ENCODE data around the gene SMIM5. TPM values are rescaled to one million over a fixed set of nuclear protein-coding genes. Genes with fewer than 3 reads are reported as not detected.

The SMIM5 gene
- total RNA-seq, 1 experiment from 2014 or later, result 0.24 TPM

DNA sequence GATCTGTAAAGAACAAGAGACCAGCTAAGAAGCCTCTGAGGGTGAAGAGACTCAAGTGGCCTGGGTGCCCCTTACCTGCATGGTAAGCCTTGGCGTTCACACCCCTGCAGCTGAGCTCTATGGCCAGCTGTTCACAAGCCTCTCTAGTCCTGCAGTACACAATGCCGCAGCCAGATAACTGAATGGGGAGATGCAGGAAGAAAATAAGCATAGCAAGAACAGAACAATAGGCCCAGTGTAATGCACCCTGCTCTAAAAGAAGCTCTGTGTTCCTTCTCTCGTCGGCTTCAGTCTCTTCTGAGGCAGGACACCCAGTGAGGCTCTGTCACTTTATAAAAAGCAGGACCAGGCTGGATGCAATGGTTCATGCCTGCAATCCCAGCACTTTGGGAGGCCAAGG, 28.3 kb downstream of the SMIM5 start:
- no CpG with 5 or more reads among the region's 4 CpGs for WGBS (ENCODE audit: extremely low coverage, insufficient read length, low lambda C conversion rate)
- H2BK5ac ChIP-seq (ENCODE audit: insufficient read length, low read length), result no peak overlapping the region
- H4K91ac ChIP-seq (ENCODE audit: insufficient read length, low read depth, low read length), result no peak overlapping the region
- TF ChIP-seq, protein P1, sequence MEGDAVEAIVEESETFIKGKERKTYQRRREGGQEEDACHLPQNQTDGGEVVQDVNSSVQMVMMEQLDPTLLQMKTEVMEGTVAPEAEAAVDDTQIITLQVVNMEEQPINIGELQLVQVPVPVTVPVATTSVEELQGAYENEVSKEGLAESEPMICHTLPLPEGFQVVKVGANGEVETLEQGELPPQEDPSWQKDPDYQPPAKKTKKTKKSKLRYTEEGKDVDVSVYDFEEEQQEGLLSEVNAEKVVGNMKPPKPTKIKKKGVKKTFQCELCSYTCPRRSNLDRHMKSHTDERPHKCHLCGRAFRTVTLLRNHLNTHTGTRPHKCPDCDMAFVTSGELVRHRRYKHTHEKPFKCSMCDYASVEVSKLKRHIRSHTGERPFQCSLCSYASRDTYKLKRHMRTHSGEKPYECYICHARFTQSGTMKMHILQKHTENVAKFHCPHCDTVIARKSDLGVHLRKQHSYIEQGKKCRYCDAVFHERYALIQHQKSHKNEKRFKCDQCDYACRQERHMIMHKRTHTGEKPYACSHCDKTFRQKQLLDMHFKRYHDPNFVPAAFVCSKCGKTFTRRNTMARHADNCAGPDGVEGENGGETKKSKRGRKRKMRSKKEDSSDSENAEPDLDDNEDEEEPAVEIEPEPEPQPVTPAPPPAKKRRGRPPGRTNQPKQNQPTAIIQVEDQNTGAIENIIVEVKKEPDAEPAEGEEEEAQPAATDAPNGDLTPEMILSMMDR (conservative IDR thresholded peaks at IDR 0.05), result no peak
- no peak overlapping the region for H3K14ac ChIP-seq (ENCODE audit: insufficient read depth, low read length)
- H3K23me2 ChIP-seq (ENCODE audit: insufficient read length, low read depth, low read length, poor library complexity, severe bottlenecking), result no peaks in the 10 kb centered on the region
- Mint-ChIP-seq H3K9me3 (no peaks in the 10 kb centered on the region), H3K4me1 (peaks cover 3 to 5% of the 10 kb centered on the region in 2 experiments; a peak in 3 of 4 replicates), H3K27me3 (ENCODE audit: low read depth) (no peaks in the 10 kb centered on the region), H3K27ac (no peak overlapping the region), H3K4me3 (no peak overlapping the region), H3K36me3 (ENCODE audit: insufficient read depth in 1 of 3, low read depth in 3 of 3) (peaks cover 4 to 40% (median 36%) of the 10 kb centered on the region in 3 experiments; a peak in 6 of 7 replicates)
- no peaks in the 10 kb centered on the region for H4K20me1 ChIP-seq (ENCODE audit: control insufficient read depth, insufficient read depth, insufficient read length)
- no peak overlapping the region for H2BK120ac ChIP-seq (ENCODE audit: low read depth, low read length, poor library complexity, severe bottlenecking)
- H2AK5ac ChIP-seq (ENCODE audit: insufficient read length, low read length), result no peak overlapping the region
- H2AFZ ChIP-seq (ENCODE audit: low read length), result no peak overlapping the region
- no peak for DNase-seq
- H3K79me1 ChIP-seq (ENCODE audit: insufficient read depth, low read depth, low read length, poor library complexity, severe bottlenecking), result no peaks in the 10 kb centered on the region
- H3K18ac ChIP-seq (ENCODE audit: insufficient read length, low read depth, low read length), result no peak overlapping the region
- no peak overlapping the region for H4K8ac ChIP-seq (replicated peaks; ENCODE audit: insufficient read length, low read depth, low read length)
- no peak overlapping the region for H3K56ac ChIP-seq (ENCODE audit: insufficient read length, low read depth, low read length)
- no peaks in the 10 kb centered on the region for H3K27me3 ChIP-seq (ENCODE audit: insufficient read depth, low read length)
- no peak overlapping the region for H3K9ac ChIP-seq (ENCODE audit: extremely low read depth, insufficient read length, low read length)
- no peaks in the 10 kb centered on the region for H3K9me3 ChIP-seq (ENCODE audit: control insufficient read depth, low read depth, low read length)
- no peaks in the 10 kb centered on the region for H3K4me1 ChIP-seq (ENCODE audit: insufficient read depth, low read length)
- H3K27ac ChIP-seq (ENCODE audit: insufficient read length, low read depth, low read length), result no peak overlapping the region
- H3K23ac ChIP-seq (ENCODE audit: insufficient read length, low read depth, low read length), result no peak overlapping the region
- H4K5ac ChIP-seq (ENCODE audit: insufficient read length, low read depth, low read length), result no peak overlapping the region
- H2BK20ac ChIP-seq (ENCODE audit: low read depth, low read length, poor library complexity, severe bottlenecking), result no peak overlapping the region
- no peak overlapping the region for H2BK15ac ChIP-seq (ENCODE audit: low read depth, low read length)
- H3K4me2 ChIP-seq (ENCODE audit: insufficient read depth, insufficient read length, low read length), result no peak overlapping the region
- no peak overlapping the region for H2BK12ac ChIP-seq (ENCODE audit: insufficient read length, low read depth, low read length)
- H3K79me2 ChIP-seq (ENCODE audit: insufficient read depth, low read length), result peaks cover 2% of the 10 kb centered on the region; the same call in 1 of the 2 replicates
- no peak overlapping the region for H3T11ph ChIP-seq (ENCODE audit: low read length)
- H3K4ac ChIP-seq (ENCODE audit: low read depth, low read length), result no peak overlapping the region

Measured in H9 (cell line).